Fibroblast of upper back skin (primary cell): ENCODE data around the gene CD2.
A peak's percentile ranks its signal among the peaks of the same experiment; 100 is the strongest.

Experiments used
- DNase-seq: peaks from one replicate; pipeline ENCODE4 v3.0.0-alpha.2; 2013

CD2 gene

DNA sequence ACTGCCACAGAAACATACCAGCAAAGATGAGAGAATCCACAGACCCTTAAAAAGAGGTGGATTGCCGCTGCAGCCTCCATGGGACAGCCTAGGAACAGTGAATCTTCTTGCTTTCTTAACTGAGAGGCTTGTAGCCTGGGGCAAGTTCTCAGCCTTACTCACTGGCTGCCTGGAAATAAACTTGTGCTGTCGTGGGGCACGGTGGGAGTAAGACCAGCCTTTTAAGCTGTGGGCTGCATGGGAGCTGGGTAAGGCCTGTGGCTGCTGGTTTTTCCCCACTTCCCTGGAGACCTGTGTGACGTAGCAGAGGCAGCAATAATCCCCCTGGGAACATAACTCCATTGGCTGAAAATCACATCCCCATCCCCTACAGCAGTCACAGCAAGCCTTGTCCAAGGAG lies 30.8 kb downstream of the CD2 start:
- DNase-seq: no peak

DNA sequence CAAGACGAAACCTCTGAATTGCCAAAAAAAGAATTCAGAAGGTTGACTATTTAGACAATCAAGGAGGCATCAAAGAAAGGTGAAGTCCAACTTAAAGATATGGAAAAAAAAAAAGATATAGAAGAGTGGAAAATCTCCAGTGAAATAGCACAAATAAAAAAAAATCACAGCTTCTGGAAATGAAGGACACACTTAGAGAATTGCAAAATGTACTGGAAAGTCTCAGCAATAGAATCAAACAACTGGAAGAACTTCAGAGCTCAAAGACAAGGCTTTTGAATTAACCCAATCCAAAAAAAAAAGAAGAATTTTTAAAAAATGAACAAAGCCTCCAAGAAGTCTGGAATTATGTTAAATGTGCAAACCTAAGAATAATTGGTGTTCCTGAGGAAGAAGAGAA lies 31.8 kb downstream of the CD2 start:
- no peak for DNase-seq

DNA sequence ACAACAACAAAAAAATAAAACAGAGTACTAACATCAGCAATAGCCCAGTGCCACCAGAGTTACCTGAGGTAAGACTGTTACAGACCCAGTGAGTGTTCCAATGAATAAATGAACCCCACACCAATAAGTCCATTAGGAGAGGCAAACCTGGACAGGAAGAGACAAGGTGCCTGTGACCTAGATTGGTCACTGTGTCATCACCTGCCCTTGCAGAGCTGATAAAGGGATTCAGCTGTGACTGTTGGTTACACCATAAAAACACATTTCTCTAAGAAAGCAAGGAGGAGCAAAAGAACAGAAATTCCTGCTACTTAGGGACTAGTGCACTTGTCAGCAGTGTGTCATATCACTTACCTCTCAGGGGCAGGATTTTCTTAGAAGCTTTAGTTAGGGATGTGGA lies 37.5 kb downstream of the CD2 start:
- DNase-seq: no peak

DNA sequence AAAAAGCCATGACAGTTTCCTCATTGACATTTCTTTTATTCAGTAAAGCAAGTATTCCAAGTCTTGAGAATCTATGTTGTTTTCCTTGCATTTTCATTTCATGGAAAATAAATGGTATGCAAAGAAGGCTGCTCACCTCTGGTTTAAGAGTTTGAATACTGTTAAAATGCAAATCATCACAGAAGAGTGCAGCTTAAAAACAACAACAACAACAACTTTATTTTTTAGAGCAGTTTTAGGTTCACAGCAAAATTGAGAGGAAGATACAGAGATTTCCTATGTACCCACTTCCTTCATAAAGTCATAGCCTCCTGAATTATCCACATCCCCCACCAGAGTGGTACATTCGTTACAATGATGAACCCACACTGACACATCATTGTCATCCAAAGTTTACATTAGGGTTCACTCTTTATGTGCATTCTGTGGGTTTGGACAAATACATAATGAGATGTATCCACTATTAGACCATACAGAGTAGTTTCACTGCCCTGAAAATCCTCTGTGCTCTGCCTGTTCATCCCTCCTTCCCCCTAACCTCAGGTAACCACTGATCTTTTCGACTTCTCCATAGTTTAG lies 39.2 kb downstream of the CD2 start:
- DNase-seq: no peak

DNA sequence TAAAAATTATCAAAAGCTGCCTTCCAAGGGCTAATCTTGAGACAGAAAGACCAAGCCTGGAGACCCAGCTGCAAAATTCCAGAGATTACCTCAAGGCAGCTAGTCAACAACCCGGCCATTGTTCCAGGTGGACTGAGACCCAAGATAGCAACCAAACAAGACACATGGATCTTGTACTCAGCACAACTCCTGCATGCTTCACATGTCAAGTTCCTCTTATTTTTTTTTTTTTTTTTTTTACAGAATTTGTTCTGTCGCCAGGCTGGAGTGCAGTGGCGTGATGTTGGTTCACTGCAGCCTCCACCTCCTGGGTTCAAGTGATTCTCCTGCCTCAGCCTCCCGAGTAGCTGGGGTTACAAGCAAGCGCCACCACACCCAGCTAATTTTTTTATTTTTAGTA lies 40.1 kb downstream of the CD2 start:
- no peak for DNase-seq

GRCh38 chr1:116794804-116795481 lies 40.7 kb downstream of the CD2 start:
- DNase-seq: no peak

- DNase-seq: no peak
Measured at GRCh38 chr1:116795482-116795829, 41.2 kb downstream of the CD2 start.

DNA sequence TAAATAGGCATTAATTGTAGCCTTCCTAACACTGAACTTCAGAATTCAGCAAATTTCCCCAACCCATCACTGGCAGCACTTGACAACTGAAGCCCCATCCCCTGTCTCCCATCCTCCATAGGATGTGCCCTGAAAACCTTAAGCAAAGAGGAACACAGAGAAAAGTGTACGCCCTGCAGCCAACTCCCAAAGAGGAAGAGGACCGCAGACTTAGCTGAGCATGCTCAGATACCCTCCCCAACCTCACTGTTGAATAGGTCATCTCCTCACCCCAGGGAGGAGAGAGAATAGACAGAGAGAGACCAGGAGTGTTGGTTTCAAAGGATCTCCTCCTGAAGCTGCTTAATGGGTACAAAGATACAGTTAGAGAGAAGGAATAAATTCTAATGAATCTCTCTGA lies 50.5 kb downstream of the CD2 start:
- DNase-seq: no peak

DNA sequence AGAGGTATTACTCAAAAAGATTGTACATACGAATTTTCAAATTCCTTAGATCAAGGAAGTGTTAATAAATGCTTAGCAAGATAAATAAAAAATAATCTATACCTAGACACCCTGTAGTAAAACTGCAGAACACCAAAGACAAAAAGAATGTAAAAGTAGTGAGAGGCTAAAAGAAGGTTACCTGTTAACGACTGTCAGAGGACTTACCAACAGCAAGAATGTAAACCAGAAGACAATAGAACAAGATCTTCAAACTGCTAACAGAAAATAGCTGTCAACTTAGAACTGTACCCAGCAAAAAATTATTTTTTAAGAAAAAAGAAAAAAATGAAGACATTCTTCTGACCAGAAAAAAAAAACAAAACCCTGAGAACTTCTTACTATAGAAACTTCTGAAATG lies 51.2 kb downstream of the CD2 start:
- DNase-seq: no peak

- DNase-seq: no peak
Measured at GRCh38 chr1:116806245-116806644, 52.0 kb downstream of the CD2 start.

DNA sequence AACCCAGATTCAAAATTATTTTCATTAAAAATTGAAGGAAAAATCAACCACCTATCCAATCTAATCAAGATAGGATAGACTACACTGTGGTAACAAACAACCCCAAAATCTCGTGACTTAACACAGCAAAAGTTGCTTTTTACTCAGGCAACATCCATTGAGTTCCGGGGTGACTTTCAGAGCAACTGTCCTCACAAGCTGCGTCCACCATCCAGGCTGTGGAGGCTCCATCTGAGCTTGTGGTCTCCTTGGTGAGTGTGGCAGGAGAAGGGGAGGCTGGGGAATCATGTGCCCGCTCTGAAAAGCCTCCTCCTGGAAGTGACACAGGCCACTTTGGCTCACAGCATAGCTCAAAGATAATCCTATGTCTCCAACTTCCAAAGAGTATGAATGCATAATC lies 52.4 kb downstream of the CD2 start:
- no peak for DNase-seq

DNA sequence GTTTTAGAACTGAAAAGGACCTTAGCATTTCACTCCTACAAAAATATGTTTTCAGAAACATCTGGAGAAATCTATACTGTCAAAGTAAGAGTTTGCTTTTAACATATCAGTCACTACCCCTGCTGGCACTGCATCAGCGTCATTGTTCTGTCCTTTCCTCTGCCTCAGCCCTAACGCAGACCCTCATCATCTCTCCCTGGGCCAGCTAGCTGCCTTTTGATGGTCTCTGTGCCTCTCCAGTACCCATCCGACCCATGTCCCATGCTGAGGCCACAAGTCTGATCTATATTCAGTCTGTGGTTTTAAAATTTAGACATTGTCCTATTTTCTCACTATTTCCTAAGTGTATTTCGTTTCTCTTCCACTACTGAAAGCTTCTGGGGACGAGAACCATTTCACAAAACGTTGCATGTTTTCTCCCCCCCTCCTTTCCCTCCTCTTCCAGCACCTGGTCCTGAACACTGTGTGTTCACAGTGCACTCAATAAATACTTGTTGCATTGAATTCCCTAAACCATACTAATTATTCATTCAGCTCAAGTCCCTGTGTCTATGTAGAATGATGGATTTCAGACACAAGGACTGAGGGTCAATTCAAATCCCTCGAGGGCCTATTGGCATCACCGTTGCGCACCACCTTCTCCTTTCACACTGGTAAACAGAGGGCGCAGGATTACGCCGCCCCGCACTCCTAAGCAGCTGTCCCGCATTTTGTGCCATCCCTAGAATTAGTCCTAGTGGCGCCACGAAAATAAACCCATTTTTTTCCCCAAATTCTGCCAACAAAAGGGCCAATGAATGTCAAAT lies 53.4 kb downstream of the CD2 start:
- DNase-seq: no peak

- DNase-seq: no peak
Measured at GRCh38 chr1:116808200-116808847, 54.1 kb downstream of the CD2 start.

- no peak for DNase-seq
Measured at GRCh38 chr1:116808848-116809508, 54.7 kb downstream of the CD2 start.

- no peak for DNase-seq
Measured at GRCh38 chr1:116811321-116811720, 57.1 kb downstream of the CD2 start.

- DNase-seq: no peak
Measured at GRCh38 chr1:116814926-116815723, 60.9 kb downstream of the CD2 start.

- peak; percentile 38 for DNase-seq
Measured at GRCh38 chr1:116817582-116818064, 63.4 kb downstream of the CD2 start.
